EH (cell line): ENCODE data around the gene NYNRIN.

Experiments used
- DNase-seq: peaks from one replicate; pipeline ENCODE4 v3.0.0-alpha.2; 2015; ENCODE audit warnings: low read depth

Gene NYNRIN

GRCh38 chr14:24456980-24457379 lies 58.2 kb downstream of the NYNRIN start:
- no peak for DNase-seq

GRCh38 chr14:24458736-24459135 lies 59.9 kb downstream of the NYNRIN start:
- no peak for DNase-seq

DNA sequence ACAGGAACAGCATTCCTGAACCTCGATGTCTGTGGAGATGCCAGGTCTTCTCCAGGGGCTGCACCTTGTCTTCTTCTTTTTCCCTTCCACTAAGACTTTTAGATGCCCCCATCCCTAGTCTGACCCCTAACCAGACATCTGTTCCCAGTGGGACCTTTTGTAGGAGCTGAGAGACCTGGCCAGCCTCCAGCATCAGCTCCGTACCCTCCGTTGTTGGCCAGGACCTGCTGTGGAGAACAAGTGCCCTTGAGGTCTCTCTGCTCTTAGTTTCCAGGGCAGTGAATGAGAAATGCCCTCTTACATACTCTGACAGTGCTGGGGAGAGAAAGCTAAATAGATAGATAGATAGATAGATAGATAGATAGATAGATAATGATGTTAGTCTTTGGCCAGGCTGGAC lies 60.5 kb downstream of the NYNRIN start:
- no peak for DNase-seq

GRCh38 chr14:24461336-24461735 lies 62.5 kb downstream of the NYNRIN start:
- DNase-seq, result no peak

- no peak for DNase-seq
Measured at GRCh38 chr14:24463017-24463883, 64.4 kb downstream of the NYNRIN start.

GRCh38 chr14:24463884-24464785 lies 65.3 kb downstream of the NYNRIN start:
- no peak for DNase-seq

DNA sequence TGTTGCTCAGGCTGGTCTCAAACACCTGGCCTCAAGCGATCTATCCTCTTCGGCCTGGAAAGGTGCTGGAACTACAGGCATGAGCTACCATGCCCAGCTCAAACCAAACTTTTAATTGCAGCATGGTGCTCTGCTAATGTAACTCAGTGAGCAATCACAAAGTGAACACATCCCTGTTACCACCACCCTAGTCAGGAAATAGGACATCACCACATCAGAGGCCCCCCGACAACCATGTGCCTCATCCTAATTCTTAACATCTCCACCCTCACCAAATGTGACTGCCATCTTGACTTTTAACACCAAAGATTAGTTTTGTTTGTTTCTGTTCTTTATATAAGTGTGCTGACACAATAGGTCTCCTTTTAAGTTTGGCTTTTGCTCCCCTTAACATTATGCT lies 66.6 kb downstream of the NYNRIN start:
- DNase-seq, result no peak

DNA sequence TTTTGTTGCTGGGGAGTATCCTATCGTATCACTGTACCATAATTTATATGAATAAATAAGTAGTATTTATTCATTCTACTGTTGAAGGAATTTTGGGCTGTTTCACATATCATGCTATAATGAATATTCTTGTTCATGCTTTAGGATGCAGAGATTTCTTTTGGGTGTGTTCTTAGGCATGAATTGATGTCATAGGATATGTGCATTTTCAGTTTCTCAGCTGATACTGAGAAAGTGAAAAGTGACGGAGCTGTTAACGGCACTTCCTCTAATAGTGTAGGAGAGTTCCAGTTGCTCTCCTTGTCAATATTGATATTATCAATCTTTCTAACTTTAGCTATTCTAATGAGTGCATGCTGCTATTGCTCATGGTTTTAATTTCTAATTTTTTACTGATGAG lies 67.0 kb downstream of the NYNRIN start:
- no peak for DNase-seq
